ENCODE measurements around the gene LRMDA. TPM values are rescaled to one million over a fixed set of nuclear protein-coding genes. Genes with fewer than 3 reads are reported as not detected.
A peak's percentile ranks its signal among the peaks of the same experiment; 100 is the strongest.

Gene LRMDA
- total RNA-seq, 1 experiment from 2014 or later, result 1.2 TPM

- TF ChIP-seq CTCF (conservative IDR thresholded peaks at IDR 0.05; ENCODE audit: low read depth, low read length) (no peak), EZH2 (IDR thresholded peaks at IDR 0.05; ENCODE audit: low read length, unreplicated experiment) (no peak), EZH2phosphoT487 (IDR thresholded peaks at IDR 0.05; ENCODE audit: borderline replicate concordance, low read length) (no peak)
- Histone ChIP-seq H3K4me1 (ENCODE audit: insufficient read depth, low read length) (peaks cover 25% of the 10 kb centered on the region), H3K4me3 (ENCODE audit: low read length) (no peak overlapping the region), H3K36me3 (ENCODE audit: low read depth, low read length) (no peaks in the 10 kb centered on the region), H2AFZ (ENCODE audit: low read length) (peak overlapping the region; percentile 15), H3K9me3 (ENCODE audit: low read length) (no peaks in the 10 kb centered on the region), H3F3A (ENCODE audit: low read length, unreplicated experiment) (no peaks in the 10 kb centered on the region), H4K20me1 (ENCODE audit: low read length) (no peaks in the 10 kb centered on the region), H3K4me2 (ENCODE audit: low read length) (peak overlapping the region; percentile 37), H3K9ac (ENCODE audit: low read length) (no peak overlapping the region; the same call in 1 of the 2 replicates), H3K79me2 (ENCODE audit: low read length) (no peaks in the 10 kb centered on the region), H3K27ac (ENCODE audit: low read length) (peak overlapping the region; percentile 54), H3K27me3 (ENCODE audit: low read length) (peaks cover 3% of the 10 kb centered on the region; the same call in 1 of the 2 replicates), H3K9me2 (replicated peaks; ENCODE audit: low read length) (0 out of 2 replicates have a peak, but pooled peaks cover 3% of the 10 kb centered on the region)
- ATAC-seq (peak; percentile 88), DNase-seq (peak; percentile 100)
- no TSS peak for BruUV-seq (replicated peaks)
- ChIA-PET CTCF (no interaction called here), POLR2A (ENCODE audit: unreplicated experiment) (no interaction called here)
- intact Hi-C loops (cut with micrococcal nuclease), result loop anchor here (1.0 to 5.0 kb wide), 2 partner anchors 52 to 64 kb away; no protein-coding TSS in a partner anchor
Measured at GRCh38 chr10:75469006-75469616, 37.7 kb downstream of the LRMDA start.

GRCh38 chr10:75470901-75471300 lies 39.5 kb downstream of the LRMDA start:
- Histone ChIP-seq H3K36me3 (ENCODE audit: low read depth, low read length) (no peaks in the 10 kb centered on the region), H3K4me2 (ENCODE audit: low read length) (no peak overlapping the region), H3F3A (ENCODE audit: low read length, unreplicated experiment) (no peaks in the 10 kb centered on the region), H3K27ac (ENCODE audit: low read length) (no peak overlapping the region), H3K4me3 (ENCODE audit: low read length) (no peak overlapping the region), H3K9me3 (ENCODE audit: low read length) (no peaks in the 10 kb centered on the region), H3K9ac (ENCODE audit: low read length) (no peak overlapping the region), H3K9me2 (replicated peaks; ENCODE audit: low read length) (0 out of 2 replicates have a peak, but pooled peaks cover 3% of the 10 kb centered on the region), H4K20me1 (ENCODE audit: low read length) (no peaks in the 10 kb centered on the region), H3K79me2 (ENCODE audit: low read length) (no peaks in the 10 kb centered on the region), H2AFZ (ENCODE audit: low read length) (no peak overlapping the region), H3K27me3 (ENCODE audit: low read length) (no peaks in the 10 kb centered on the region; the same call in 1 of the 2 replicates), H3K4me1 (ENCODE audit: insufficient read depth, low read length) (peaks cover 25% of the 10 kb centered on the region)
- ATAC-seq (no peak), DNase-seq (no peak)
- BruUV-seq (replicated peaks), result no TSS peak
- POLR2A ChIA-PET (ENCODE audit: unreplicated experiment), result interaction anchor here (0.6 kb wide), 1 partner anchor 425 kb away, joined by 3 read pairs; no protein-coding TSS in a partner anchor
- TF ChIP-seq EZH2 (IDR thresholded peaks at IDR 0.05; ENCODE audit: low read length, unreplicated experiment) (no peak), EZH2phosphoT487 (IDR thresholded peaks at IDR 0.05; ENCODE audit: borderline replicate concordance, low read length) (no peak), CTCF (conservative IDR thresholded peaks at IDR 0.05; ENCODE audit: low read depth, low read length) (no peak)
- CTCF ChIA-PET, result no interaction called here
- intact Hi-C loops (cut with micrococcal nuclease), result no loop called here

- peaks cover 4% of the 10 kb centered on the region; the same call in 1 of the 2 replicates for H3K27me3 ChIP-seq (ENCODE audit: low read length)
- intact Hi-C loops (cut with micrococcal nuclease), result no loop called here
- no peaks in the 10 kb centered on the region for H4K20me1 ChIP-seq (ENCODE audit: low read length)
- H3K9me2 ChIP-seq (replicated peaks; ENCODE audit: low read length), result 0 out of 2 replicates have a peak, but pooled peaks cover 3% of the 10 kb centered on the region
- H3K79me2 ChIP-seq (ENCODE audit: low read length), result no peaks in the 10 kb centered on the region
- peaks cover 18% of the 10 kb centered on the region for H3K4me1 ChIP-seq (ENCODE audit: insufficient read depth, low read length)
- POLR2A ChIA-PET (ENCODE audit: unreplicated experiment), result no interaction called here
- H3K4me2 ChIP-seq (ENCODE audit: low read length), result no peak overlapping the region
- ATAC-seq (no peak), DNase-seq (no peak)
- H3K36me3 ChIP-seq (ENCODE audit: low read depth, low read length), result no peaks in the 10 kb centered on the region
- CTCF ChIA-PET, result no interaction called here
- H2AFZ ChIP-seq (ENCODE audit: low read length), result no peak overlapping the region
- H3K4me3 ChIP-seq (ENCODE audit: low read length), result no peak overlapping the region
- TF ChIP-seq CTCF (conservative IDR thresholded peaks at IDR 0.05; ENCODE audit: low read depth, low read length), result no peak
- TF ChIP-seq EZH2phosphoT487 (IDR thresholded peaks at IDR 0.05; ENCODE audit: borderline replicate concordance, low read length), result no peak
- no peak for TF ChIP-seq EZH2 (IDR thresholded peaks at IDR 0.05; ENCODE audit: low read length, unreplicated experiment)
- H3K9ac ChIP-seq (ENCODE audit: low read length), result no peak overlapping the region
- no peaks in the 10 kb centered on the region for H3K9me3 ChIP-seq (ENCODE audit: low read length)
- no peaks in the 10 kb centered on the region for H3F3A ChIP-seq (ENCODE audit: low read length, unreplicated experiment)
- no peak overlapping the region for H3K27ac ChIP-seq (ENCODE audit: low read length)
- no TSS peak for BruUV-seq (replicated peaks)
Measured at GRCh38 chr10:75472685-75473084, 41.3 kb downstream of the LRMDA start.
